ENCODE measurements around the gene CFTR.

- TF ChIP-seq EZH2 (IDR thresholded peaks at IDR 0.05; ENCODE audit: low read length, missing control alignments) = no peak
- TF ChIP-seq, protein P1, sequence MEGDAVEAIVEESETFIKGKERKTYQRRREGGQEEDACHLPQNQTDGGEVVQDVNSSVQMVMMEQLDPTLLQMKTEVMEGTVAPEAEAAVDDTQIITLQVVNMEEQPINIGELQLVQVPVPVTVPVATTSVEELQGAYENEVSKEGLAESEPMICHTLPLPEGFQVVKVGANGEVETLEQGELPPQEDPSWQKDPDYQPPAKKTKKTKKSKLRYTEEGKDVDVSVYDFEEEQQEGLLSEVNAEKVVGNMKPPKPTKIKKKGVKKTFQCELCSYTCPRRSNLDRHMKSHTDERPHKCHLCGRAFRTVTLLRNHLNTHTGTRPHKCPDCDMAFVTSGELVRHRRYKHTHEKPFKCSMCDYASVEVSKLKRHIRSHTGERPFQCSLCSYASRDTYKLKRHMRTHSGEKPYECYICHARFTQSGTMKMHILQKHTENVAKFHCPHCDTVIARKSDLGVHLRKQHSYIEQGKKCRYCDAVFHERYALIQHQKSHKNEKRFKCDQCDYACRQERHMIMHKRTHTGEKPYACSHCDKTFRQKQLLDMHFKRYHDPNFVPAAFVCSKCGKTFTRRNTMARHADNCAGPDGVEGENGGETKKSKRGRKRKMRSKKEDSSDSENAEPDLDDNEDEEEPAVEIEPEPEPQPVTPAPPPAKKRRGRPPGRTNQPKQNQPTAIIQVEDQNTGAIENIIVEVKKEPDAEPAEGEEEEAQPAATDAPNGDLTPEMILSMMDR (conservative IDR thresholded peaks at IDR 0.05 in 1 of 2, IDR thresholded peaks at IDR 0.05 in 1 of 2; ENCODE audit: low read depth in 1 of 2, low read length in 2 of 2) = no peak
These were observed 210.3 kb downstream of the CFTR start for GRCh38 chr7:117690147-117690546.

Data from fibroblast of lung (primary cell).